ENCODE measurements around the gene CD28.
A peak's percentile ranks its signal among the peaks of the same experiment; 100 is the strongest.

Gene CD28

DNA sequence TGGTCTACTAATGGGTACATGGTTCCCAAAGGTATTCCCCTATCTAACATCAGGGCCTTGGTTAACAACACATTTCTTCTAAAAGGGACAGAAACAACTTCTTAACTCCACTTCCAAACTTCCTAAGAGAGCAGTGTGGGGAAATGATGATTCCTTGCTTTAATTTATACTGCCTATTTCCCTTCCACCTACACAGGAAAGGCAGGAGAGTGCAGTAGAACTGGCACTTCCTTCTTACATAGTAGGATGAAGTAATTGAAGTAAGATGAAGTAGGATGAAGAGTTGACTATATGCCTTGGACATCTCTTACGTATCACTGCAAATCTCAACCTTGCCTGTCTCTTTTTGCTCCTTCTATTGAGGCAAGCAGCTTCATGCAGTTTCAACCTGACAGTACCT, 54.7 kb downstream of the CD28 start:
- Histone ChIP-seq H3K36me3 (ENCODE audit: insufficient read depth, low read length) (no peaks in the 10 kb centered on the region), H3K4me3 (ENCODE audit: low read depth, low read length, poor library complexity, severe bottlenecking) (no peak overlapping the region), H2AFZ (ENCODE audit: low read length) (no peak overlapping the region), H3K4me2 (ENCODE audit: low read length) (no peak overlapping the region), H3K4me1 (ENCODE audit: insufficient read depth, low read length, severe bottlenecking) (no peaks in the 10 kb centered on the region), H3K9me2 (ENCODE audit: low read depth, low read length) (no peaks in the 10 kb centered on the region), H3K27ac (ENCODE audit: low read depth, low read length, poor library complexity, severe bottlenecking) (no peak overlapping the region), H4K20me1 (ENCODE audit: insufficient read depth, low read length) (no peaks in the 10 kb centered on the region), H3K9ac (ENCODE audit: low read length) (no peak overlapping the region), H3K9me3 (ENCODE audit: low read length) (no peaks in the 10 kb centered on the region), H3F3A (ENCODE audit: insufficient read depth, low read length) (no peaks in the 10 kb centered on the region), H3K27me3 (ENCODE audit: insufficient read depth, low read length) (no peaks in the 10 kb centered on the region), H3K79me2 (ENCODE audit: insufficient read depth, low read length) (no peaks in the 10 kb centered on the region)
- TF ChIP-seq CTCF (IDR thresholded peaks at IDR 0.05; ENCODE audit: low read length), result no peak
- no peak for TF ChIP-seq EZH2 (IDR thresholded peaks at IDR 0.05; ENCODE audit: borderline replicate concordance, low read length)

DNA sequence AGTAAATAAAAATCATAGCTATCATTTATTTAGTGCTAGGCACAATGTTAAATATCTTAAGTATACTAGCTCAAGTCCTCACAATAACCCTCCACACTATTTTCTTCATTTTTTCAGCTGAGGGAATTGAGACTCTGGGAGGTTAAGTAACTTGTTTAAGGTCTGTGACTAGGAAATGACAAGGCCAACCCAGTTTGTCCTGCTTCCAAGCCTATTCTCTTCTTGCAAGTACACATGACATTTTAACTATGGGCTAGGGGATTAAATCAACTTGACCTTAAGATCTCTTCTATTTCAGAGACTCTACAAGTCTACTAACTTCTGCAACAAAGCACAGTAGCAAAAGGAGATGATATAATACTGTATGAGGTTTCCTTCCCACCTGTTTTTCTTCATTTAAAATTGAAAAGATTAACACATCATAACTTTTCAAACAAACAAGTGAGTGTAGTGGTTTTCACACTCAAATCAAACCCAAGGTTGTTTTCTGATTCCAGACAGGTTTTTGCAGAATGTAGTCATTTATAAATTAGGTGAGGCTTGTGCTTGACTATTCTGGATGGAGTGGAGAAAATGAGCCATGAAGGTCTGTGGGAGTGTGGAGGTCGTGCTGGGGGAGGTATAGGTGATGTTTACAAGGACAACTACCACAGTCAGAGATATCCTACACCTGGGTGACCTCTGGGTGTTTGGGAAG, 57.0 kb downstream of the CD28 start:
- Histone ChIP-seq H3K4me2 (ENCODE audit: low read length) (no peak overlapping the region), H3K27me3 (ENCODE audit: insufficient read depth, low read length) (no peaks in the 10 kb centered on the region), H3F3A (ENCODE audit: insufficient read depth, low read length) (no peaks in the 10 kb centered on the region), H2AFZ (ENCODE audit: low read length) (no peak overlapping the region), H3K36me3 (ENCODE audit: insufficient read depth, low read length) (no peaks in the 10 kb centered on the region), H3K9ac (ENCODE audit: low read length) (no peak overlapping the region), H3K4me1 (ENCODE audit: insufficient read depth, low read length, severe bottlenecking) (no peaks in the 10 kb centered on the region), H3K27ac (ENCODE audit: low read depth, low read length, poor library complexity, severe bottlenecking) (no peak overlapping the region), H3K9me2 (ENCODE audit: low read depth, low read length) (no peaks in the 10 kb centered on the region), H3K4me3 (ENCODE audit: low read depth, low read length, poor library complexity, severe bottlenecking) (no peak overlapping the region), H4K20me1 (ENCODE audit: insufficient read depth, low read length) (no peaks in the 10 kb centered on the region), H3K79me2 (ENCODE audit: insufficient read depth, low read length) (no peaks in the 10 kb centered on the region), H3K9me3 (ENCODE audit: low read length) (no peaks in the 10 kb centered on the region)
- TF ChIP-seq CTCF (IDR thresholded peaks at IDR 0.05; ENCODE audit: low read length) (no peak), EZH2 (IDR thresholded peaks at IDR 0.05; ENCODE audit: borderline replicate concordance, low read length) (no peak)

DNA sequence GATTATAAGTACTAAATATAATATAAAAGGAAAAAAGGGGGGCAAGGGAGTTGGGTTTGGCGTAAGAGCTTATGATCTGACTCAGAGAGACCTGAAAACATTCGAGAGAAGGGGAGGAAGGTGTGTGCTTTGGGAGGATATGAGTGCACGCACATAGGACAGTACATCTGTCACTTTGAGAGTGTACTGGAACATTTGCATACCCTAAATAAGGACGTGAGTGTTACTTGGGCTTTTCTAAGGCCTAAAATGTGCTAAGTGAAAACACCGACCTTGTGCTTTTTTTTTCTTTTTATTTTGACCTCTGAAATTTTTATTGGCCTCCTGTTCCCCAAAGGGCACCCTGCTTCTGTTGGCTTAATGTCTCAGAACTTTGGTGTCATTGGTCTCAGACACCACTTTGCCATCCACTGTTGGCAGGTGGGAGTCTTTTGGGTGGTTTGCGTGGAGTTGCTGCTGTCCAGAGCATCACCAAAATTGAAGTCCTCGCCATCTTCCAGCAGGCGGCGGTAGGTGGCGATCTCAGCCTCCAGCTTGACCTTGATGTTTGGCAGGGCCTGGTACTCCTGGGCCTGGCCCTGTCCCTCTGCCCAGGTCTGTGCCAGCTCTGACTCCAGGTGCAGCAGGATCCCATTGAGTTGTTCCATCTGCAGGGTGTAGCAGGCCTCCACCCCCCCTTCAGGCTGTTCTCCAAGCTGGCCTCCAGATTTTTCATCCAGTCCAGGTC, 57.7 kb downstream of the CD28 start:
- TF ChIP-seq CTCF (IDR thresholded peaks at IDR 0.05; ENCODE audit: low read length), result peak; percentile 43
- TF ChIP-seq EZH2 (IDR thresholded peaks at IDR 0.05; ENCODE audit: borderline replicate concordance, low read length), result no peak
- Histone ChIP-seq H3K4me1 (ENCODE audit: insufficient read depth, low read length, severe bottlenecking) (no peaks in the 10 kb centered on the region), H3K27me3 (ENCODE audit: insufficient read depth, low read length) (no peaks in the 10 kb centered on the region), H3K9me2 (ENCODE audit: low read depth, low read length) (no peaks in the 10 kb centered on the region), H3K4me3 (ENCODE audit: low read depth, low read length, poor library complexity, severe bottlenecking) (no peak overlapping the region), H3K27ac (ENCODE audit: low read depth, low read length, poor library complexity, severe bottlenecking) (no peak overlapping the region), H2AFZ (ENCODE audit: low read length) (no peak overlapping the region), H3F3A (ENCODE audit: insufficient read depth, low read length) (no peaks in the 10 kb centered on the region), H4K20me1 (ENCODE audit: insufficient read depth, low read length) (no peaks in the 10 kb centered on the region), H3K9me3 (ENCODE audit: low read length) (no peaks in the 10 kb centered on the region), H3K79me2 (ENCODE audit: insufficient read depth, low read length) (no peaks in the 10 kb centered on the region), H3K36me3 (ENCODE audit: insufficient read depth, low read length) (no peaks in the 10 kb centered on the region), H3K9ac (ENCODE audit: low read length) (no peak overlapping the region), H3K4me2 (ENCODE audit: low read length) (no peak overlapping the region)
